Vagina (tissue), 2 donors: ENCODE measurements around the gene AHR.

Experiments used
- CTCF ChIP-seq, 3 experiments: fragments of 450-650 bp in 2 of 3; fragments of 200-600 bp in 1 of 3; sonication (generic) in 1 of 3; IDR thresholded peaks; one replicate each; pipeline ENCODE4 v1.5.1; 2017 to 2019; ENCODE audit warnings: antibody characterized with exemption in 3 of 3, mild to moderate bottlenecking in 2 of 3, moderate library complexity in 2 of 3
- POLR2A ChIP-seq, 2 donors: fragments of 450-650 bp; IDR thresholded peaks; one replicate each; pipeline ENCODE4 v1.6.1; 2017; ENCODE audit warnings: antibody characterized with exemption in 2 of 2, mild to moderate bottlenecking in 2 of 2, moderate library complexity in 2 of 2

- TF ChIP-seq CTCF (IDR thresholded peaks at IDR 0.05) (no peak), POLR2A (IDR thresholded peaks at IDR 0.05) (no peak)
Observed at GRCh38 chr7:17376595-17376994, 78.1 kb downstream of the AHR start.
